Measurements from ENCODE around the gene TSPAN33.

The TSPAN33 gene

GRCh38 chr7:129136887-129137642 lies 7.4 kb upstream of the TSPAN33 start:
- no peak for DNase-seq (ENCODE audit: low spot score)

- DNase-seq (ENCODE audit: low spot score): no peak
Observed at GRCh38 chr7:129143724-129144094, 798 bp upstream of the TSPAN33 start.

- peak; percentile 32 for DNase-seq (ENCODE audit: low spot score)
Observed at GRCh38 chr7:129144834-129145668, 544 bp downstream of the TSPAN33 start.

- no peak for DNase-seq (ENCODE audit: low spot score)
Observed at GRCh38 chr7:129146237-129146979, 1.9 kb downstream of the TSPAN33 start.

GRCh38 chr7:129147731-129148130 lies 3.2 kb downstream of the TSPAN33 start:
- DNase-seq (ENCODE audit: low spot score): no peak

GRCh38 chr7:129149511-129149910 lies 5.0 kb downstream of the TSPAN33 start:
- DNase-seq (ENCODE audit: low spot score): no peak

GRCh38 chr7:129150199-129150996 lies 5.9 kb downstream of the TSPAN33 start:
- DNase-seq (ENCODE audit: low spot score): no peak

GRCh38 chr7:129157651-129158050 lies 13.1 kb downstream of the TSPAN33 start:
- DNase-seq (ENCODE audit: low spot score): no peak

GRCh38 chr7:129159539-129159938 lies 15.0 kb downstream of the TSPAN33 start:
- no peak for DNase-seq (ENCODE audit: low spot score)

GRCh38 chr7:129160161-129160905 lies 15.8 kb downstream of the TSPAN33 start:
- DNase-seq (ENCODE audit: low spot score): no peak

- no peak for DNase-seq (ENCODE audit: low spot score)
Observed at GRCh38 chr7:129161524-129162225, 17.2 kb downstream of the TSPAN33 start.

GRCh38 chr7:129162732-129163131 lies 18.2 kb downstream of the TSPAN33 start:
- DNase-seq (ENCODE audit: low spot score): no peak

GRCh38 chr7:129163875-129164544 lies 19.5 kb downstream of the TSPAN33 start:
- peak; percentile 51 for DNase-seq (ENCODE audit: low spot score)

- no peak for DNase-seq (ENCODE audit: low spot score)
Observed at GRCh38 chr7:129166745-129167144, 22.2 kb downstream of the TSPAN33 start.

GRCh38 chr7:129167817-129168216 lies 23.3 kb downstream of the TSPAN33 start:
- DNase-seq (ENCODE audit: low spot score): no peak

GRCh38 chr7:129168231-129169021 lies 23.9 kb downstream of the TSPAN33 start:
- no peak for DNase-seq (ENCODE audit: low spot score)

- DNase-seq (ENCODE audit: low spot score): no peak
Observed at GRCh38 chr7:129169171-129169671, 24.7 kb downstream of the TSPAN33 start.

- DNase-seq (ENCODE audit: low spot score): no peak
Observed at GRCh38 chr7:129169686-129170440, 25.4 kb downstream of the TSPAN33 start.

All from HuH-7 (cell line).